PC-9 (cell line): ENCODE measurements around the gene UTF1. TPM values are rescaled to one million over a fixed set of nuclear protein-coding genes. Genes with fewer than 3 reads are reported as not detected.

Experiments
- BruUV-seq: library from RNA; stranded (reverse); fragments of 400-500 nt; replicated peaks from 2 replicates; lab custom pipeline; 2021; lab: Mats Ljungman, UMichigan
- CTCF ChIA-PET: fragments of 300-600 bp; sonication (Branson Sonifier 250); formaldehyde crosslinking; loops from one replicate; lab custom pipeline; 2022; ENCODE audit warnings: antibody characterized with exemption; lab: Charles Lee
- POLR2A ChIA-PET: fragments of 300-600 bp; sonication (Branson Sonifier 250); formaldehyde crosslinking; loops from one replicate; lab custom pipeline; 2022; ENCODE audit warnings: antibody characterized with exemption; ENCODE audit not compliant: unreplicated experiment; lab: Charles Lee
- DNase-seq, 2 experiments: peaks; one replicate each; pipeline versions ENCODE4 v3.0.0 to v3.0.0-alpha.2; 2015 to 2022; ENCODE audit warnings: mixed read lengths in 1 of 2
- H2AFZ ChIP-seq: fragments of 200-600 bp; sonication (generic); 2 replicates; pipeline ENCODE4 v1.8.1; 2017; ENCODE audit warnings: antibody characterized with exemption
- H3F3A ChIP-seq: fragments of 200-600 bp; sonication (generic); 2 replicates; pipeline ENCODE4 v1.8.1; 2017; ENCODE audit warnings: antibody characterized with exemption, mild to moderate bottlenecking, low read depth; ENCODE audit not compliant: insufficient read depth
- H3K27ac ChIP-seq: fragments of 200-600 bp; sonication (generic); 2 replicates; pipeline ENCODE4 v1.6.1; 2016; ENCODE audit warnings: mixed run types
- H3K27me3 ChIP-seq: fragments of 200-600 bp; sonication (generic); 2 replicates; pipeline ENCODE4 v1.6.1; 2016; ENCODE audit warnings: low read depth, mixed run types; ENCODE audit not compliant: insufficient read depth
- H3K36me3 ChIP-seq: fragments of 200-600 bp; sonication (generic); 2 replicates; pipeline ENCODE4 v1.6.1; 2016; ENCODE audit warnings: low read depth, mixed run types
- H3K4me1 ChIP-seq: fragments of 200-600 bp; sonication (generic); replicated peaks from 2 replicates; pipeline ENCODE4 v1.6.1; 2016; ENCODE audit warnings: mixed run types; ENCODE audit not compliant: insufficient read depth
- H3K4me2 ChIP-seq: fragments of 200-600 bp; sonication (generic); 2 replicates; pipeline ENCODE4 v1.6.1; 2017; ENCODE audit warnings: mixed run types
- H3K4me3 ChIP-seq: fragments of 200-600 bp; sonication (generic); 2 replicates; pipeline ENCODE4 v1.6.1; 2016; ENCODE audit warnings: mixed run types
- H3K79me2 ChIP-seq: fragments of 200-600 bp; sonication (generic); 2 replicates; pipeline ENCODE4 v1.6.1; 2017; ENCODE audit warnings: low read depth, mixed run types
- H3K9me2 ChIP-seq: fragments of 200-600 bp; sonication (generic); 2 replicates; pipeline ENCODE4 v1.8.1; 2017; ENCODE audit warnings: mild to moderate bottlenecking; ENCODE audit not compliant: insufficient read depth
- H3K9me3 ChIP-seq: fragments of 200-600 bp; sonication (generic); 2 replicates; pipeline ENCODE4 v1.8.1; 2016; ENCODE audit warnings: low read depth; ENCODE audit not compliant: insufficient read depth
- H4K20me1 ChIP-seq: fragments of 200-600 bp; sonication (generic); 2 replicates; pipeline ENCODE4 v1.8.1; 2017; ENCODE audit not compliant: insufficient read depth
- EZH2 ChIP-seq: fragments of 200-600 bp; sonication (generic); IDR thresholded peaks from 2 replicates; pipeline ENCODE4 v1.8.0; 2017; ENCODE audit warnings: antibody characterized with exemption, low read depth
- intact Hi-C: fragments of 100-400 bp; cut with micrococcal nuclease; formaldehyde crosslinking; loops from one replicate; pipeline ENCODE4 v1.10.0; 2022; ENCODE audit not compliant: unreplicated experiment
- total RNA-seq: library from RNA; stranded (reverse); gene quantifications from 2 replicates; pipeline ENCODE4 v1.2.3, GENCODE V29; 2021
- TF ChIP-seq, protein P1 (sequence below): fragments of 200-600 bp; sonication (generic); conservative IDR thresholded peaks from 2 replicates; pipeline ENCODE4 v1.6.1; 2017; ENCODE audit warnings: mixed run types, antibody characterized with exemption, mild to moderate bottlenecking, moderate library complexity

UTF1 gene
- total RNA-seq, 1 experiment from 2014 or later = not detected

DNA sequence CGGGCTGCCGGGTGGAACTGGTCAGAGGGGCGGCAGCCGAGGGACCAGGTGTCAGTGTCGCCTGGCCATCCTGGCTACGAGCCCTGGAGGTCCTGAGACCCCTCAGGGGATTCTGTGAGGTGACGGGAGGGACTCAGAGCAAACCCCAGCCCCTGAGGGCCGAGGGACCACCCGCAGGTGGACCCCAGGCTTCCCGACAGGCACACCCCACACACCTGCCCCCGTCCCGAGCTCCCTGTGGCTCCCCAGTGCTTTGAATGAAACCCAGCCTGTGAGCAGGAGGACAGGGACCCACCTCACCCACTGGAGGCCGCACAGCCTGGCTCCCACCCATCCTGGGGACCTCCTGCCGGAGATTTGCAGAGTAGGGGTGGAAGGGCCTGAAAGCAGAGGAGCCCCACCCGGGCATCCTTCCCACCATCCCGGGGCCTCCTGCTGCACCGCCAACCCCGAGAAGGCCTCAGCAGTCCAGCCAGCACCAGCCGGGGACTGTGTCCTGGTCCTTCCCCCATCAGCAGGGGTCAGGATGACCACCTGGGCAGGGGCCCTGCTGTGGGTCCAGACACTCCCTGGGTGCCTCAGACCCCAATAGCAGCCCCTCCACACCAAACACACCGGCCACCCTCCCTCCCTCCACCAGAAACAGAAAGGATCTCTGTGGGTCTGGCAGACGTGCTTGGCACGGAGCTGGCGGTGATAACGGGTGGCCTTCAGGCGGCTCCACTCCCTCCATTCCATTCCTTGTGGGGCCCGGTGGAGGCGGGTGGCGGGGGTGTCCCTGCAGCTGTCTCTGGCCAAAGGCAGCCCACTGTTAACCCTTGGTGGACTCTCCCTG lies 21.6 kb downstream of the UTF1 start:
- ChIA-PET CTCF (no interaction called here), POLR2A (no interaction called here)
- no peak for DNase-seq
- H3K9me2 ChIP-seq = no peaks in the 10 kb centered on the region
- TF ChIP-seq, protein P1, sequence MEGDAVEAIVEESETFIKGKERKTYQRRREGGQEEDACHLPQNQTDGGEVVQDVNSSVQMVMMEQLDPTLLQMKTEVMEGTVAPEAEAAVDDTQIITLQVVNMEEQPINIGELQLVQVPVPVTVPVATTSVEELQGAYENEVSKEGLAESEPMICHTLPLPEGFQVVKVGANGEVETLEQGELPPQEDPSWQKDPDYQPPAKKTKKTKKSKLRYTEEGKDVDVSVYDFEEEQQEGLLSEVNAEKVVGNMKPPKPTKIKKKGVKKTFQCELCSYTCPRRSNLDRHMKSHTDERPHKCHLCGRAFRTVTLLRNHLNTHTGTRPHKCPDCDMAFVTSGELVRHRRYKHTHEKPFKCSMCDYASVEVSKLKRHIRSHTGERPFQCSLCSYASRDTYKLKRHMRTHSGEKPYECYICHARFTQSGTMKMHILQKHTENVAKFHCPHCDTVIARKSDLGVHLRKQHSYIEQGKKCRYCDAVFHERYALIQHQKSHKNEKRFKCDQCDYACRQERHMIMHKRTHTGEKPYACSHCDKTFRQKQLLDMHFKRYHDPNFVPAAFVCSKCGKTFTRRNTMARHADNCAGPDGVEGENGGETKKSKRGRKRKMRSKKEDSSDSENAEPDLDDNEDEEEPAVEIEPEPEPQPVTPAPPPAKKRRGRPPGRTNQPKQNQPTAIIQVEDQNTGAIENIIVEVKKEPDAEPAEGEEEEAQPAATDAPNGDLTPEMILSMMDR = no peak
- no peak for TF ChIP-seq EZH2
- no peak overlapping the region for H2AFZ ChIP-seq
- H3F3A ChIP-seq = no peaks in the 10 kb centered on the region
- H3K4me3 ChIP-seq = no peak overlapping the region
- no peaks in the 10 kb centered on the region for H3K4me1 ChIP-seq
- intact Hi-C loops = no loop called here
- no peaks in the 10 kb centered on the region for H3K9me3 ChIP-seq
- no TSS peak for BruUV-seq
- no peak overlapping the region for H3K4me2 ChIP-seq
- H4K20me1 ChIP-seq = no peaks in the 10 kb centered on the region
- no peak overlapping the region for H3K27ac ChIP-seq
- no peaks in the 10 kb centered on the region for H3K79me2 ChIP-seq
- no peaks in the 10 kb centered on the region for H3K36me3 ChIP-seq
- peaks cover 4% of the 10 kb centered on the region; the same call in 1 of the 2 replicates for H3K27me3 ChIP-seq

DNA sequence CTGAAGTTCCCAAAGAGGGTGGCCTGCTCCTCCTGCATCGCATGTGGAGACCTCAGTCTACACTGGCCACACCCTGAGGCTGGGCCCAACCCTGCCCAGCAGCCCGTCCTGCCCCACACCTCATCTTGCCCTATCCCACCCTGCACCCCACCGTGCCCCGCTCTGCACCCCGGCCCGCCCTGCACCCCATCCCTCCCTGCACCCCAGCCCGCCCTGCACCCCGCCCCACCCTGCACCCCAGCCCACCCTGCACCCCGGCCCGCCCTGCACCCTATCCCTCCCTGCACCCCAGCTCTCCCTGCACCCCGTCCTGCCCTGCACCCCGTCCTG lies 22.2 kb downstream of the UTF1 start:
- no peak overlapping the region for H3K27ac ChIP-seq
- H3K4me3 ChIP-seq = no peak overlapping the region
- intact Hi-C loops = no loop called here
- H3K36me3 ChIP-seq = no peaks in the 10 kb centered on the region
- no peaks in the 10 kb centered on the region for H3K9me3 ChIP-seq
- CTCF ChIA-PET = no interaction called here
- no peak for TF ChIP-seq EZH2
- TF ChIP-seq, protein P1 = no peak
- DNase-seq = no peak
- no peak overlapping the region for H2AFZ ChIP-seq
- peaks cover 4% of the 10 kb centered on the region; the same call in 1 of the 2 replicates for H3K27me3 ChIP-seq
- H3K79me2 ChIP-seq = no peaks in the 10 kb centered on the region
- no TSS peak for BruUV-seq
- H4K20me1 ChIP-seq = no peaks in the 10 kb centered on the region
- no peak overlapping the region for H3K4me2 ChIP-seq
- H3K9me2 ChIP-seq = no peaks in the 10 kb centered on the region
- H3F3A ChIP-seq = no peaks in the 10 kb centered on the region
- POLR2A ChIA-PET = no interaction called here
- H3K4me1 ChIP-seq = no peaks in the 10 kb centered on the region

DNA sequence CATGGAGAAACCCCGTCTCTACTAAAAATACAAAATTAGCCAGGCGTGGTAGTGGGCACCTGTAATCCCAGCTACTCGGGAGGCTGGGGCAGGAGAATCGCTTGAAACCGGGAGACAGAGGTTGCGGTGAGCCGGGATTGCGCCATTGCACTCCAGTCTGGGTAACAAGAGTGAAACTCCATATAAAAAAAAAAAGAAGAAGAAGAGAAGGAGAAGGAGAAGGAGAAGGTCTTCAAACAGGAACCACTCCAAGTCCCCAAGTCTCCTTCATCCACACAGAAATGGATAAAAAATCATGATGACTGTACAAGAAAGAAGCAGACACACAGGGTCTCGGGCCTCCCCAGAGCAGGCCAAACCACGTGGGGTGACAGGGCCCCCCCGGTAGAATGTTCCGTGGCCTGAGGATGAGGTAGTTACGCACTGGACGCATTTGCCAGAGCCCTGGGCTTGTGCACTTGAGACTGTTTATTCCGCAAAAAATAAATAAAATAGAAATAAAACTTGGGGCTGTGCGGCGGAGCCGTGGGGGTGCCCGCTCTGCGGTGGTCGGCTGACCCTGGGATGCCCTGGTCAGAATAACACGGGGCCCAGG lies 23.4 kb downstream of the UTF1 start:
- BruUV-seq = no TSS peak
- ChIA-PET POLR2A (no interaction called here), CTCF (no interaction called here)
- H3K9me3 ChIP-seq = no peaks in the 10 kb centered on the region
- H3K4me3 ChIP-seq = no peak overlapping the region
- no peaks in the 10 kb centered on the region; the same call in 1 of the 2 replicates for H3F3A ChIP-seq
- H3K79me2 ChIP-seq = no peaks in the 10 kb centered on the region
- TF ChIP-seq EZH2 = no peak
- TF ChIP-seq, protein P1 = no peak
- H3K9me2 ChIP-seq = no peaks in the 10 kb centered on the region
- no peaks in the 10 kb centered on the region for H4K20me1 ChIP-seq
- H3K4me1 ChIP-seq = peaks cover 9% of the 10 kb centered on the region
- H3K27ac ChIP-seq = no peak overlapping the region
- no peak for DNase-seq
- H3K36me3 ChIP-seq = no peaks in the 10 kb centered on the region
- peaks cover 4% of the 10 kb centered on the region; the same call in 1 of the 2 replicates for H3K27me3 ChIP-seq
- intact Hi-C loops = no loop called here
- no peak overlapping the region for H2AFZ ChIP-seq
- H3K4me2 ChIP-seq = no peak overlapping the region
